ENCODE results near the gene DCAF12.
"Not testable (repeated sequence)": the region's sequence is repeated elsewhere in the genome, so short reads cannot be mapped to it uniquely, and the experiment has no call there.

DCAF12 gene

GRCh38 chr9:34072868-34073590 lies 53.5 kb downstream of the DCAF12 start:
- no peak overlapping the region for H3K4me3 ChIP-seq
- peak overlapping the region in 20 of 21 experiments; percentile 10 to 87 (median 74) for H3K27ac ChIP-seq

- H3K4me3 ChIP-seq = no peak overlapping the region
- peak overlapping the region in 20 of 21 experiments; percentile 10 to 87 (median 74) for H3K27ac ChIP-seq
Measured at GRCh38 chr9:34072410-34072809, 54.1 kb downstream of the DCAF12 start.

GRCh38 chr9:34070606-34071324 lies 55.7 kb downstream of the DCAF12 start:
- H3K27ac ChIP-seq = peak overlapping the region in 4 of 21 experiments; percentile 13 to 80 (median 31)
- no peak overlapping the region for H3K4me3 ChIP-seq

- H3K4me3 ChIP-seq = no peak overlapping the region
- H3K27ac ChIP-seq = no peak overlapping the region
Measured at GRCh38 chr9:34069831-34070230, 56.7 kb downstream of the DCAF12 start.

GRCh38 chr9:34065541-34065940 lies 61.0 kb downstream of the DCAF12 start:
- Histone ChIP-seq H3K27ac (no peak overlapping the region), H3K4me3 (no peak overlapping the region)

- H3K27ac ChIP-seq = no peak overlapping the region
- no peak overlapping the region for H3K4me3 ChIP-seq
Measured at GRCh38 chr9:34059954-34060353, 66.5 kb downstream of the DCAF12 start.

GRCh38 chr9:34059281-34059680 lies 67.2 kb downstream of the DCAF12 start:
- Histone ChIP-seq H3K4me3 (no peak overlapping the region), H3K27ac (no peak overlapping the region)

GRCh38 chr9:34049630-34050384 lies 76.7 kb downstream of the DCAF12 start:
- Histone ChIP-seq H3K27ac (peak overlapping the region in 20 of 21 experiments; percentile 90 to 98 (median 96)), H3K4me3 (peak overlapping the region; percentile 57 to 96 (median 89))

GRCh38 chr9:34048727-34049629 lies 77.5 kb downstream of the DCAF12 start, which contains the start of gene UBAP2:
TSS of gene UBAP2 (minus strand) at chr9:34048887. CDS start at chr9:34017148, 31,739 bp downstream.
- Histone ChIP-seq H3K27ac (peak within 1 kb of the TSS; percentile 64 to 98 (median 96)), H3K4me3 (peak within 1 kb of the TSS; percentile 57 to 96 (median 89))

- peak overlapping the region; percentile 64 to 98 (median 96) for H3K27ac ChIP-seq
- peak overlapping the region; percentile 57 to 96 (median 89) for H3K4me3 ChIP-seq
Measured at GRCh38 chr9:34047864-34048726, 78.4 kb downstream of the DCAF12 start.

- peak overlapping the region in 16 of 21 experiments; percentile 0 to 98 (median 42) for H3K27ac ChIP-seq
Measured at GRCh38 chr9:34046784-34047379, 79.6 kb downstream of the DCAF12 start.

GRCh38 chr9:34045903-34046302 lies 80.6 kb downstream of the DCAF12 start:
- no peak overlapping the region for H3K27ac ChIP-seq
- H3K4me3 ChIP-seq = no peak overlapping the region

More at GRCh38 chr9:34046784-34047379, 79.6 kb downstream of the DCAF12 start:
- H3K4me3 ChIP-seq = peak overlapping the region in 2 of 7 experiments; percentile 72 to 87

GRCh38 chr9:34042074-34042473 lies 84.4 kb downstream of the DCAF12 start:
- H3K27ac ChIP-seq, H3K4me3 ChIP-seq: not testable (repeated sequence)

- H3K4me3 ChIP-seq, H3K27ac ChIP-seq: not testable (repeated sequence)
Measured at GRCh38 chr9:34038851-34039250, 87.6 kb downstream of the DCAF12 start.

GRCh38 chr9:34037626-34038025 lies 88.9 kb downstream of the DCAF12 start:
- no peak overlapping the region for H3K4me3 ChIP-seq

GRCh38 chr9:34036625-34037024 lies 89.9 kb downstream of the DCAF12 start:
- Histone ChIP-seq H3K27ac (no peak overlapping the region), H3K4me3 (no peak overlapping the region)

More at GRCh38 chr9:34037626-34038025, 88.9 kb downstream of the DCAF12 start:
- no peak overlapping the region for H3K27ac ChIP-seq
